Epithelial cell of prostate (primary cell): ENCODE measurements around the gene SCNN1G.

Experiments used
- DNase-seq: peaks from one replicate; pipeline ENCODE4 v3.0.0-alpha.2; 2011; ENCODE audit warnings: low read depth, low spot score
- H3K27ac ChIP-seq: fragments of 450-650 bp; 2 replicates; pipeline ENCODE4 v1.5.1; 2017; ENCODE audit warnings: mild to moderate bottlenecking

The SCNN1G gene

DNA sequence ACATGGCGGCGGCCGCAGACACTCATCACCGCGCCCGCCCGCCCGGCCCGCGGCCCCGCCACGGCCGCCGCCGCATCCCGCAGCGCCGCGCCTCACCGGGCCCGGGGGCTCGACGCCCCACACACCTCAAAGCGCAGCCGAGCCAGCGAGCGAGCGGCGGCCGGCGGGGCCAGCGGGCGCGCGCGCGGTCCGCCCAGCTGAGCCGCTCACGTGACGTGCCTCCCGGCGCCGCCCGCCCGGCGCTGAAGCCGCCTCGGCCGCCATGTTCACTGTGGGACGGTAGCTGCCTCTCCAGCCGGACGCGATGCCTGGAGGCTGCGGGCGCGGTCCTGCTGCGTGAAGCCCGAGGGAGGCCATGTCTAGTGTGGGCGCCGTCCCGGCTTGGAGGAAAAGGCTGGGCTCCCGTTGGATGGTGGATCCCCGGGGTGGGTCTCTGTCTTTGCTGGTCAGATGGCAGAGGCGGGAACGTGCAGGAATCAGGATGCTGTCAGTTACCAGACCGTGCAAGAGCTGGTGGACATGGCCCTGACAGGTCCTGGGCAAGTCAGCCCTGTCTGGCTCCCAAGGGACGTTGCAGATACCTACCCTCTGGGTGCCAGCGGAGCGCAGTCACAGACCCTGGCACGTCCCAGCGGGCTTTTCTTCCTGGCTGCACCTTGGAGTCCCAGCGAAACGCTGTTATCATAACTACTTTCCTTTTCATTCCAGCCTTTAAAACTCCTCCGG is 33.1 kb upstream of the SCNN1G start, which contains the start of gene USP31:
Gene USP31, minus strand, starts transcription at position 186 of the 726 bp plus-strand sequence. Its CDS starts 182 bp downstream, at position 4.
- peak within 1 kb of the TSS; percentile 86 for H3K27ac ChIP-seq
- DNase-seq: peak; percentile 85

DNA sequence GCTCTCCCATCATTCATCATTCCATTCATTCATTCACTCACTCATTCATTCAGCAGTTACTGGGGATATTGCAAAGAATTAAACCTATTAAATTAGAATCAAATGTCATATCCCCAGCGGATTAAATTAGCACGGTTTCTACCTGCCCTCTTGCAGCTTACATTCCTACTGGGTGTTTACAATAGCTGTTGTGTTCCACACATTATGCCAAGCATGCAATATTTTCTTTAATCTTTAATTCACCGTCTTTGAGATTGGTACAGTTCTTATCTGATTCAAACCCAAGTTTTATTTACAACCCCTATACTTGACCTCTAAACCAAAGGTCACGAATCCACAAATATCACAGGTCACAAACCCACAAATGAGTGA is 32.6 kb upstream of the SCNN1G start:
- DNase-seq: no peak
- peak overlapping the region; percentile 86 for H3K27ac ChIP-seq

DNA sequence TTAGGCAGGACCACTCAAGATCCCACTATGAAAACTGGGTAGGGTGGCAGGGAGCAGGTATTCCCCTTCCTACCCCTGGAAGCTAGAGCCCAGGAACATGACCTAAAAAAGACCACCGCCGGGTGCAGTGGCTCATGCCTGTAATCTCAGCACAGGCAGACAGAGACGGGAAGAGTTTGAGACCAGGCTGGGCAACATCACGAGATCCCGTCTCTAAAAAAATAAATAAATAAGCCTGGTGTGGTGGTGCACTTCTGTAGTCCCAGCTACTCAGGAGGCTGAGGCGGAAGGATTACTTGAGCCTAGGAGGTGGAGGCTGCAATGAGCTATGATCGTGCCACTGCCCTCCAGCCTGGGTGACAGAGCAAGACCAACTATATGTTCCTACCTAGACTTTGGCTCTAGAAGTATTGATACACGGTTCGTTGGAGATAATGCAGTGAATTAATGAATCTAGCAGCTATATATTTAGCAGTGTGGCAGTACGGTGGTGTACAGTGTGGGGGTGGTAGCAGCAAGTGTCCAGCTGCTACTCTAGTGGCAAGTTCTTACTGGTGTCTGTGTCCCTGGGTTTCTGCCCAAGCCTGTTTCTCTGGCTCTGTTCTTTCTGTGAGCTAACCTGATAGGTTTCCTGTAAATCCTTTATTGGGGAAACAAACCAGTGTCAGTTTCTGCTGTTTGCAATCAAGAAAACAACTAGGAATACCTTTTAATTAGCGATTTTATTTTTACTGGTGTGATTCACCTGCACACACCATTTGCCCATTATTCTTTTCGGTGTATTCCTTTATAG is 30.0 kb upstream of the SCNN1G start:
- DNase-seq: no peak
- peak overlapping the region; percentile 35 for H3K27ac ChIP-seq

DNA sequence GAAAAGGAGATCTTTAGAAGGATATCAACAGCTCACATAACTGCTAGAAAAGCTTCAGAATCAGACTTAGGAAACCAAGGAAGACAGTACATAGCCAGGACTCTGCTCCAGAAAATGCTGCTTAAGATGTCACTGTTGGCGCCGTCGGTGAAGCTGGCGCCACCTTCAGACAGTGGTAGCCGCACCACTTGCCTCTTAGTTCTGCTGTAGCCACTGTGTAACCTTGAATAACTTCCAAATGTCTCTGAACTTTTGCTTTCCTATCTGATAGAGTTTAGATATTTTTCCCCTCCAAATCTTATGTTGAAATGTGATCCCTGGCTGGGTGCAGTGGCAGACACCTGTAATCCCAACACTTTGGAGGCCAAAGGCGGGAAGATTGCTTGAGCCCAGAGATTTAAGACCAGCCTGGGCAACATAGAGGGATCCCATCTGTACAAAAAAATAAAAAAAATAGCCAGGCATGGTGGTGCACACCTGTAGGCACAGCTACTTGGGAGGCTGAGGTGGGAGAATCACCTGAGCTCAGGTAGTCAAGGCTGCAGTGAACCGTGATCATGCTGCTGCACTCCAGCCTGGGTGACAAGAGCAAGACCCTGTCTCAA is 27.0 kb upstream of the SCNN1G start:
- H3K27ac ChIP-seq: no peak overlapping the region
- no peak for DNase-seq

DNA sequence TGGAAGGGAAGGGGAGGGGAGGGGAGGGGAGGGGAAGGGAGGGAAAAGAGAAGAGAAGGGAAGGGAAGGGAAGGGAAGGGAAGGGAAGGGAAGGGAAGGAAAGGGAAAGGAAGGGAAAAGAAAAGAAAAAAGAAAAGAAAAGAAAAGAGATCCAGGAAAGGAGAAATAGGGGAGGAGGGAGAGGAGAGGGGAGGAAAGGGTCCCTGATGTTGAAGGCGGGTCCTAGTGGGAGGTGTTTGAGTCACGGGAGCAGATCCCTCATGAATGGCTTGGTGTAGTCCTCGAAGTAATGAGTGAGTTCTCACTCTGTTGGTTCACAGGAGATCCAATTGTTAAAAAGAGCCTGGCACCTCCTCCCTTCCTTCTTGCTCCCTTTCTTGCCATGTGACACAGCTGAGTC is 26.4 kb upstream of the SCNN1G start:
- no peak for DNase-seq

DNA sequence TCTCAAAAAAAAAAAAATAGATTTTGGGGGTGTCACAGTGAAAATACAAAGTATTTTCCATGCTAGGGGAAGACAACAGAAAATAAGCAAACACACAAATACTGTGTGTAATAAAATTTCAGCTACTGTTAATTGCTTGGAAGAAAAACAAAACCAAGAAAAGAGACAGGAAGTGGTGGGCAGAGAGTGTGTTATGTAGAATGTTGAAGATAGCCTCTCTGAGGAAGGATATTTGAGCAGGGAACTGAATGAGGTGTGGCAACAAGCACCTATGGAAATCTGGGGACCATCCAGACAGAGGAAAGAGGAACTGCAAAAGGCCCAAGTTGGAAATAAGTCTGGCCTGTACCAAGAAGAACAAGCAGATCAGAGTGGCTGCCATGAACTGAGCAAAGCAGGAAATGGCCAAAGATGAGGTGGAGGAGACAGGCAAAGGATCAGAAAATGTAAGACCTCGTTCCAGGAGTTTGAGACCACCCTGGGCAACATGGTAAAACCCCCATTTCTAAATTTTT is 25.5 kb upstream of the SCNN1G start:
- no peak for DNase-seq
- no peak overlapping the region for H3K27ac ChIP-seq

More for the DNA sequence above, 26.4 kb upstream of the SCNN1G start:
- H3K27ac ChIP-seq: no peak overlapping the region

DNA sequence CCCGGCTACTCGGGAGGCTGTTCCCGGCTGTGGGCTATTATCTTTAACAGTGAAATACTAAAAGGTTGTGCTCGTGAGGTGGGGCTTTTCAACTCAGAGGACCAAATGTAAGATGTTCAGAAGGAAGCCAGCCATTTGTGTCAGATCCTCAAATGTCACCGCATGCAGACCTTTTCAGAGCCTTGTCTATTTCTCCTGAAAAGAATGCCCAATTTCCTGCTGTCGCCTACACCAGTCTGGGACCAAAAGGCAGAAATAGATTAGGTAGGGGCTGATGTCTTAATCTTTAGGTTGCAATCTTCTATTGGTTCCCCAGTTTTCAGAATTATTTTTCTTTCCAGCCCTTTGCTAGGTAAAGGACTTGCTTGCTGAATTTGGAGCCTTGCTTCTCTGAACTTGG is 24.4 kb upstream of the SCNN1G start:
- H3K27ac ChIP-seq: no peak overlapping the region
- DNase-seq: no peak

DNA sequence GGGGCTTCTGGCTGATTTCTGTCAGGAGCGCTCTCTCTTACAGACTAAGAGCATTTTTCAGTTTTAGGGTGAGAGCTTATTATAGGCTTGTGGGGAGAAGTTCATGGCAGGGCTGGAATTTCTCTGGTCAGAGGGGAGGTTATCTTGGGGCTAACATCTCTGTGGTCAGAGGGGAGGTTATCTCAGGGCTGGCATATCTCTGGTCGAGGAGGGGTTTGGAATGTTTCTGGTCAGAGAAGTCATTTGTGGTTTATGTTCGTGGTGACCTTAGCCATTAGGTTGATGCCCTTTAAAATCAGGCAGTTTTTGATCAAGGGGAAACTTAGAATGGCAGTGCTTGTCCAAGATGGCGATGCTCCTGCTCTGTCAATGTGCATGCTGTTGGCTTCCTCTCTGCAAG is 22.5 kb upstream of the SCNN1G start:
- DNase-seq: no peak
- no peak overlapping the region for H3K27ac ChIP-seq

DNA sequence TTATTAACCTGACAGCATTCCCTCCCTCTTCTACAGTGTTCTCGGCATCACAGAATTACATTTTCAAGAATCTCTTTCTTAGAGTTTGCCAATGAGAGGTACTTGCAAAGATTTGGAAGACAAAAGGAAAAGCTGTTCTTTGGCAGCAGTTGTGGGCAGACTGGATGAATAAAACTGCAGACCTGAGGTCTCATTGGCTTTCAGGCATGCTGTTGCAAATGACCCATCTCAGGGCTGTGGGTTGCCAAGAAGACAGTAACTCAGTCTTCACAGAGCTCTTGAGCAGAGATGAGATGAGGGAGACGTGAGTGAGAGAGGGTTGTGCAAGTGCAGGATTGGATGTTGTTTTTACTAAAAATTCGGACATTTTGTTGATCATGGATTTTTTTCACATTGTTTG is 22.0 kb upstream of the SCNN1G start:
- no peak for DNase-seq
- H3K27ac ChIP-seq: no peak overlapping the region

DNA sequence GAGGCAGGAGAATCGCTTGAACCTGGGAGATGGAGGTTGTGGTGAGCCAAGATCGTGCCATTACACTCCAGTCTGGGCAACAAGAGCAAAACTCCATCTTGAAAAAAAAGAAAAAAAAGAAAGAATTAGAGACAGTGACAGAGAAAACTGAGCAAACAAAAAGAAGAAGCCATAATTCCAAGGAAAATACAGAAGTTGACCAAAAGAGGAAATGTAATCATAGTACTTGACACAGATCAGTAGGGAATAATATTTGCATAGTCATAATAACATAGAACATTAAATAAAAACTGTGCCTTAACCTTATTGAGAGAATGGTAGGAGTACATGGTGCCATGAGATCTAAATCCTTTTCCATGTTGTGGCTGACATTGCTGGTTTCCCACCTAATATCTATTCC is 18.6 kb upstream of the SCNN1G start:
- no peak for DNase-seq
- no peak overlapping the region for H3K27ac ChIP-seq

DNA sequence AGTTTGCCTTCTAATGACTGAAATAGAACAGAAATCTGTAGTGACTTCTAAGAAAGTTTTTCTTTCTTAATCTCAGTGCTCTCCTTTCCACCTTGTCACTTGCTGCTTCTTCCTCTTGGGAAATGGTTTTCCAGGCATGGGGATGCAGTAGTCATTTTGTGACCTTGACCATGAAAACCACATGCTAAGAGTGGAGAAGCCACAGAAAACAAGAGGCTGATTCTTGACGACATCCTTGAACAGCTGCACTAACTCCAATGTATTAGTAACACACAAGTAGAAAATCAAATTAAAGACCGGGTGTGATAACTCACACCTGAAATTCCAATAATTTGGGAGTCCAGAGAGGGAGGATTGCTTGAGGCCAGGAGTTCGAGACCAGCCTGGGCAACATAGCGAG is 17.8 kb upstream of the SCNN1G start:
- no peak for DNase-seq
- no peak overlapping the region for H3K27ac ChIP-seq

DNA sequence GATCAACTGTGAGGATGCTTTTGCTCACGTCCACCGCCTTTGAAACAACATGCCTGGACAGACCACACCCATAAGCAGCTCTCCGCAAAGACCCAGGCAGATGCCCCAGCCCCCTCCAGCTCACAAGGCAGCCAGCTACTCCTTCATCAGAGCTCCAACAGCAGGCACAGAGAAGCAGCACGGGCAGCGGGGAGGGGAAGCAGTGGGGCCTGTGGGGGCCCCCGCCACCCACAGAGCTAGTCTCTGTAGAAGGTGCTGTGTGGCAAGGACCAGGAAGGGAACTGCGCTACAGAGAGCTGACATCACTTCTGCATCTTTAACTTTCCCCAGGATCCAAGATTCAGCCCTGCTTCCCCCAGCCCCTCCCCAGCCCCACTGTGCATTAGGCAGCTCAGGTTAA is 10.0 kb upstream of the SCNN1G start:
- no peak for DNase-seq
- H3K27ac ChIP-seq: no peak overlapping the region

DNA sequence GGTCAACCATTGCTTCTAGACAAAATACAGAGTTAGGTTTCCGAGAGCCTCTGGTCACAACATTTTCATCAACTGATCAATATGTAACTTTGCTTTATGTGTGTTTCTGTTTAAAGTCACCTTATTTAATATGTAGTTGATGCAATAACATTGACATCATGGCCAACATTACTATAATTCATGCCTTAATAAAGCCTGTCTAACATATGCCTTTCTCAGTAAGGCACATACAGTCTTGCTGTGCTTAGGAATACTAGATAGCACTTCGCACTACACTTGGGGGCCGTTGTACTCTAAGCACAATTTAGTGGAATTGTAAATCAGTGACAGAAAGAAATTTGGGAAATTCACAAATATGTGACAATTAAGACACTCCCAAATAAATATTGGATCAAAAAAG is 9.6 kb upstream of the SCNN1G start:
- H3K27ac ChIP-seq: no peak overlapping the region
- DNase-seq: no peak

DNA sequence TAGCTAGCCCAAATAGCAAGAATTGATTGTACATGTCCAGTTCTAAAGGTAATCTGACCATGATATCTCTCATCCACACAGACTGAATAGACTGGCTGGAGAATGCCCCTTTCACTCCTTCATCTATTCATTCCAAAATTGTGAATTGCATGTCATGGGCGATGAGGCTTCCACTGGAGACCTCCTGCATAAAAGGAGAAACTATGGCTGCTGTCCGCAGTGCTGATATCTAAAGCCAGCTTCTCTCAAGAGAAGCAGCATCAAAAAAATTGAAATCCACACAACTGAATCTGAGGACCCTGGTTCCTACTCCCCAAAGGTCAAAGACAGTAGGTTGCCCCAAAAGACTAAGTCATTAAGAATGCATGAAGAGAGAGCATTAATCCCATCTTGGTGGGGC is 7.9 kb upstream of the SCNN1G start:
- H3K27ac ChIP-seq: no peak overlapping the region
- no peak for DNase-seq

DNA sequence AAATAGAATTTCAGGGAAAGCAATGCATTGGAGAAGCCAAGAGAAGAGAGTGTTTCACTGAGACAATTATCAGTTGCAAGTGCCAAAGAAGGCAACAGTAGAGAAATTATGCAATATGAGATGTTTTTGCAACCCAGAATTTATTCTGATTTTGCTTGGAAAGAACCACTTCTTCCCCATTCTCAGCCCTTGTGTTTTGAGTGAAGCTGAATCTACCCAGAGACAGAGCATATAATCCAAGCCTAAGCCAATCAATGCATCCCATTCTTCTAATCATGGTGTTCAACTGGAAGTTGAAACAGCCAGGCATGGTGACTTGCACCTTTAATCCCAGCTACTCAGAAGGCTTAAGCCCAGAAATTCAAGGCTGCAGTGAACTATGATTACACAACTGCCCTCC is 6.9 kb upstream of the SCNN1G start:
- no peak for DNase-seq
- H3K27ac ChIP-seq: no peak overlapping the region

DNA sequence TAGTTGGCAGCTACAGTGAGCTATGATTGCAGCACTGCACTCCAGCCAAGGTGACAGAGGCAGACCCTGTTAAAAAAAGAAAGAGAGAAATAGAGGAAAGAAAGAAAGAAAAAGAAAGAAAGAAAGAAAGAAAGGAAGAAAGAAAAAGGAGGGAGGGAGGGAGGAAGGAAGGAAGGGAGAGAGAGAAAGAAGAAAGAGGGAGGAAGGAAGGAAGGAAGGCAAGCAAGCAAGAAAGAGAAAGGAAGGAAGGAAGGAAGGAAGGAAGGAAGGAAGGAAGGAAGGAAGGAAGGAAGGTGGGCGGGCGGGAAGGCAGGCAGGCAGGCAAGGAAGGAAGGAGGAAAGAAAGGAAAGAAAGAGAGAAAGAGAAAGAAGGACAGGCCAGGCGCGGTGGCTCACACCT is 1.0 kb upstream of the SCNN1G start:
- no peak overlapping the region for H3K27ac ChIP-seq
- DNase-seq: no peak

DNA sequence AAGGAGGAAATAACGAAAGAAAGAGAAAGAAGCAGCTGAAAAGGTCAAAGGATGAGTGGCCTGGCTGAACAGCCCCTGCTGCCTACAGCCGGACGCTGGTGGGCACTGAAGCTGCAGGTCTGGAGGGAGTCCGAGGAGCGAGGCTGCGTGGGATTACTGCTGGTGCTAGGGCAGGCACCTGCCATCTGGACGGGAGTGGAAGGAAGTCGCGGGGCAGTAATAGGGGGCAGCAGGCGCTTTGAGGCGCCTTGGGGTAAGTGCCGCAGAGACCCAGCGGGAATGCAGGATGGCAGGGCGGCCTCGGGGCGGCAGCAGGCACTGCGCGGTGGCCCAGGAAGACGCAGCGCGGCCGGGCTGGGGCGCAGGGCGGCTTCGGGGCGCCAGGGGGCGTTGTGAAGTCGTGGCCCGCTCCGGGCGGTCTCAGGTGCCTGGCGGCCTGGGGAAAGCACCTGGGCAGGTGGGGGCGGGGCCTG is 303 bp upstream of the SCNN1G start:
- no peak overlapping the region for H3K27ac ChIP-seq
- DNase-seq: peak; percentile 27

DNA sequence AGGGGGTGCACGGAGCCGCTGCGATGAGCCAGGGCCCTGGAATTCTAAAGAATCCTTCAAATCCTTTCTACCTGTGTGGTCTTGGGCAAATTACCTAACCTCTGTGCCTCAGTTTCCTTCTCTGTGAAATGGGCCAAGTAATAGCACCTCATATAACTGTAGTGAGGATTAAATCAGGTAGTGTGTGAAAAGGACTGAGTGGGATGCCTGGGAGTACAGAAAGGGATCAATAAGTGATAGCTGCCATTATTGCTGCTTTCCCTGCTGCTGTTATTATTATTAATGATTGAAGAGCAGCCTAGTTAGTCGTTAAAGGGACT is 958 bp downstream of the SCNN1G start:
- H3K27ac ChIP-seq: no peak overlapping the region
- no peak for DNase-seq

DNA sequence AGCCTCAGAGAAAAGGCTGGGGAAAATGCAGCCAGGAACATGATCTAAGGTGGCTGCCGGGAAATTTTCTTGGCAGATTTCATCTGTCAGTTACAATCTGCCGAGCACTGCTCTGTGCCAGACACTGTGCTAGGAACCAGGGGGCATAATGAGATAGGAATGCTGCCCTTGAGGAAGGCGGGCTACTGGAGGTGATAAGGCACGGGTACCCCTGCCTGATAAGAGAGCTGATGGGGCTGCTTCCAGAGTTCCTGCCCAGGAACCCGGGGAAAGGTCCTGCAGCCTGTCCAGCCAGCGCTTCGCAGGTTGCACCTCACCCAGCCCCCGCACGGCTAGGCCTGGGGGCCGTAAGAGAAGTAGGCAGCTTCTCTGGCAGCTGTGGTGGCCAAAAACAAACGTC is 3.1 kb downstream of the SCNN1G start:
- no peak for DNase-seq
- no peak overlapping the region for H3K27ac ChIP-seq

DNA sequence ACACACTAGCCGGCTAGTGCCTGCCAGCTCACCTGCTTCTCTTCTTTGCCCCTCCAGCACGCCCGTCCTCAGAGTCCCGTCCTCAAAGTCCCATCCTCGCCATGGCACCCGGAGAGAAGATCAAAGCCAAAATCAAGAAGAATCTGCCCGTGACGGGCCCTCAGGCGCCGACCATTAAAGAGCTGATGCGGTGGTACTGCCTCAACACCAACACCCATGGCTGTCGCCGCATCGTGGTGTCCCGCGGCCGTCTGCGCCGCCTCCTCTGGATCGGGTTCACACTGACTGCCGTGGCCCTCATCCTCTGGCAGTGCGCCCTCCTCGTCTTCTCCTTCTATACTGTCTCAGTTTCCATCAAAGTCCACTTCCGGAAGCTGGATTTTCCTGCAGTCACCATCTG is 3.6 kb downstream of the SCNN1G start:
- no peak for DNase-seq
- H3K27ac ChIP-seq: no peak overlapping the region

DNA sequence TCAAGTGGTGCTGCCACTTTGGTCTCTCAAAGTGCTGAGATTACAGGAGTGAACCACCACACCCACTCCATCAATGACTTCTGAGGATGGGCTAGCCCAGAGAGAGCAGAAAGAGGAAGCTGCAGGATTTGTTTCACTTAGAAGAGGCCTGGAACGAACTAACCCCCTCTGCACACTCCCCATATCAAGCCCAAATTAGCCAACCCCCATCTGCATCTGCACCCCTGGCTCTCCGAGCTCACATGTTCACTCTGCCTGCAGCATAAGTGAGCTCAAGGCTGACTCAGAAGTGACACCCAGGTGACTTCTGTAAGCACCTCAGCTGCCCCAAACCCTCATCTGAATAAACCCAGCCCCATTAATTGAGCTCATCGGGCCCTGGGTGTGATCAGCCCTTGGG is 4.8 kb downstream of the SCNN1G start:
- DNase-seq: no peak
- H3K27ac ChIP-seq: no peak overlapping the region
